OCI-LY7 (cell line): ENCODE measurements around the gene RPS15. TPM values are rescaled to one million over a fixed set of nuclear protein-coding genes. Genes with fewer than 3 reads are reported as not detected.
"Not testable (repeated sequence)": the region's sequence is repeated elsewhere in the genome, so short reads cannot be mapped to it uniquely, and the experiment has no call there.

Experiments
- BruUV-seq: library from RNA; stranded (reverse); fragments of 400-500 nt; replicated peaks from 2 replicates; lab custom pipeline; 2021; lab: Mats Ljungman, UMichigan
- CTCF ChIA-PET: fragments of 300-600 bp; sonication (Branson Sonifier 250); formaldehyde crosslinking; loops from one replicate; lab custom pipeline; 2022; ENCODE audit warnings: antibody characterized with exemption; ENCODE audit not compliant: unreplicated experiment; lab: Charles Lee
- POLR2A ChIA-PET: fragments of 300-600 bp; sonication (Branson Sonifier 250); formaldehyde crosslinking; loops from one replicate; lab custom pipeline; 2022; ENCODE audit warnings: antibody characterized with exemption; lab: Charles Lee
- DNase-seq: peaks from one replicate; pipeline ENCODE4 v3.0.0-alpha.2; 2015; ENCODE audit warnings: low spot score
- H2AFZ ChIP-seq: fragments of 200-600 bp; sonication (generic), shearing (Covaris generic); 2 replicates; pipeline ENCODE4 v1.6.1; 2014; ENCODE audit warnings: mild to moderate bottlenecking, antibody characterized with exemption, low read length, moderate library complexity
- H3K27ac ChIP-seq: fragments of 200-600 bp; sonication (generic); 2 replicates; pipeline ENCODE4 v1.5.1; 2014; ENCODE audit warnings: mixed run types, low read depth, mild to moderate bottlenecking, moderate library complexity, low read length, inconsistent platforms; ENCODE audit not compliant: poor library complexity, severe bottlenecking
- H3K36me3 ChIP-seq: fragments of 200-600 bp; sonication (generic); 2 replicates; pipeline ENCODE4 v1.6.1; 2014; ENCODE audit warnings: mild to moderate bottlenecking, antibody characterized with exemption, low read length, moderate library complexity, mixed read lengths; ENCODE audit not compliant: insufficient read depth
- H3K4me1 ChIP-seq: fragments of 200-600 bp; sonication (generic); 2 replicates; pipeline ENCODE4 v1.5.1; 2014; ENCODE audit warnings: mild to moderate bottlenecking, low read length; ENCODE audit not compliant: insufficient read depth, poor library complexity, severe bottlenecking
- H3K4me2 ChIP-seq: fragments of 200-600 bp; sonication (generic); 2 replicates; pipeline ENCODE4 v1.6.1; 2014; ENCODE audit warnings: mild to moderate bottlenecking, low read length
- H3K4me3 ChIP-seq: fragments of 200-600 bp; sonication (generic); 2 replicates; pipeline ENCODE4 v1.5.1; 2014; ENCODE audit warnings: mild to moderate bottlenecking, low read depth, low read length; ENCODE audit not compliant: poor library complexity, severe bottlenecking
- H3K79me2 ChIP-seq: fragments of 200-600 bp; sonication (generic); 2 replicates; pipeline ENCODE4 v1.6.1; 2016; ENCODE audit warnings: low read depth, mild to moderate bottlenecking, low read length, moderate library complexity, mixed read lengths; ENCODE audit not compliant: insufficient read depth
- H3K9me2 ChIP-seq: fragments of 200-600 bp; sonication (generic); 2 replicates; pipeline ENCODE4 v1.6.1; 2016; ENCODE audit warnings: mild to moderate bottlenecking, low read length, mixed read lengths; ENCODE audit not compliant: insufficient read depth
- H3K9me3 ChIP-seq: fragments of 200-600 bp; sonication (generic); 2 replicates; pipeline ENCODE4 v1.6.1; 2014; ENCODE audit warnings: mild to moderate bottlenecking, mixed run types, low read length, mixed read lengths
- H4K20me1 ChIP-seq: fragments of 200-600 bp; sonication (generic); 2 replicates; pipeline ENCODE4 v1.6.1; 2014; ENCODE audit warnings: mild to moderate bottlenecking, antibody characterized with exemption, low read length, moderate library complexity, mixed read lengths; ENCODE audit not compliant: insufficient read depth
- EZH2phosphoT487 ChIP-seq: fragments of 200-600 bp; sonication (generic); IDR thresholded peaks from 2 replicates; pipeline ENCODE4 v1.6.1; 2018; ENCODE audit warnings: low read depth, borderline replicate concordance, mild to moderate bottlenecking, mixed run types, antibody characterized with exemption, low read length, moderate library complexity, mixed read lengths
- intact Hi-C: fragments of 100-400 bp; cut with micrococcal nuclease; formaldehyde crosslinking; loops from one replicate; pipeline ENCODE4 v1.10.0; 2022; ENCODE audit not compliant: unreplicated experiment
- total RNA-seq, 2 experiments: library from RNA; depleted of rRNA in 1 of 2; stranded (reverse); fragments of >200 nt in 1 of 2; shearing (Covaris generic) in 1 of 2; gene quantifications; 2 replicates each; pipeline ENCODE4 v1.2.3, GENCODE V29; 2014 to 2022
- TF ChIP-seq, protein P1 (sequence below): fragments of 200-600 bp; sonication (generic); conservative IDR thresholded peaks from 2 replicates; pipeline ENCODE4 v1.5.1; 2014; ENCODE audit warnings: mild to moderate bottlenecking, antibody characterized with exemption, low read length, moderate library complexity, mixed read lengths

RPS15 gene
- total RNA-seq, 2 experiments from 2014 or later, result 1,860 to 2,068 TPM

DNA sequence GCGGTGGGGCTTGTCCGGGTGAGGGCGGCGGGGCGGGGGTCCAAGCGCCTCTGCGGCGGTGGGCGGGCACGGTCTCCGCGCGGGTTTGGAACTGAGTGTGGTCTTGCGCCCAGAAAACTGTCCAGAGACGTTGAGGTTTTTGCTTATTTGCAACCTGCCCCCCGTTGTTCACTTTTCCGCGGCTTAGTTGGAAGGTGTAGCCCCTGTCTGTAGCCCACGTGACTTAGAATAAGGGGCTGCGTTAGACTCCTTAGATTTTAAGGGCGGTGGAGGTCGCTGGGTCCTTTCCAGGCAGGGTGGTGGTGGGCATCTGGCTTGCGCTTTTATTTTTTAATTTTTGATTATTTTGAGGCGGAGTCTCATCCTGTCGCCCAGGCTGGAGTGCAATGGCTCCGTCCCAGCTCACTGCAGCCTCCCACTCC lies 748 bp downstream of the RPS15 start:
- no peak for TF ChIP-seq EZH2phosphoT487
- TF ChIP-seq, protein P1, sequence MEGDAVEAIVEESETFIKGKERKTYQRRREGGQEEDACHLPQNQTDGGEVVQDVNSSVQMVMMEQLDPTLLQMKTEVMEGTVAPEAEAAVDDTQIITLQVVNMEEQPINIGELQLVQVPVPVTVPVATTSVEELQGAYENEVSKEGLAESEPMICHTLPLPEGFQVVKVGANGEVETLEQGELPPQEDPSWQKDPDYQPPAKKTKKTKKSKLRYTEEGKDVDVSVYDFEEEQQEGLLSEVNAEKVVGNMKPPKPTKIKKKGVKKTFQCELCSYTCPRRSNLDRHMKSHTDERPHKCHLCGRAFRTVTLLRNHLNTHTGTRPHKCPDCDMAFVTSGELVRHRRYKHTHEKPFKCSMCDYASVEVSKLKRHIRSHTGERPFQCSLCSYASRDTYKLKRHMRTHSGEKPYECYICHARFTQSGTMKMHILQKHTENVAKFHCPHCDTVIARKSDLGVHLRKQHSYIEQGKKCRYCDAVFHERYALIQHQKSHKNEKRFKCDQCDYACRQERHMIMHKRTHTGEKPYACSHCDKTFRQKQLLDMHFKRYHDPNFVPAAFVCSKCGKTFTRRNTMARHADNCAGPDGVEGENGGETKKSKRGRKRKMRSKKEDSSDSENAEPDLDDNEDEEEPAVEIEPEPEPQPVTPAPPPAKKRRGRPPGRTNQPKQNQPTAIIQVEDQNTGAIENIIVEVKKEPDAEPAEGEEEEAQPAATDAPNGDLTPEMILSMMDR, result no peak
- H2AFZ ChIP-seq, result no peak overlapping the region
- peak overlapping the region; percentile 96 for H3K4me3 ChIP-seq
- peaks cover 30% of the 10 kb centered on the region for H3K4me1 ChIP-seq
- H3K9me2 ChIP-seq, result no peaks in the 10 kb centered on the region
- H3K4me2 ChIP-seq, result peak overlapping the region; percentile 93
- no TSS peak for BruUV-seq
- H3K27ac ChIP-seq, result peak overlapping the region; percentile 68
- ChIA-PET POLR2A (interaction anchor here (0.6 kb wide), 1 partner anchor 387 kb away, joined by 3 read pairs; no protein-coding TSS in a partner anchor), CTCF (no interaction called here)
- no peaks in the 10 kb centered on the region for H3K9me3 ChIP-seq
- intact Hi-C loops, result loop anchor here (1.0 to 5.0 kb wide), 2 partner anchors 32 to 162 kb away; partner anchors contain the start of genes DAZAP1 and FAM174C
- peak; percentile 38 for DNase-seq
- peaks cover 18% of the 10 kb centered on the region for H4K20me1 ChIP-seq
- H3K36me3 ChIP-seq, result peaks cover 71% of the 10 kb centered on the region
- peaks cover 34% of the 10 kb centered on the region for H3K79me2 ChIP-seq

DNA sequence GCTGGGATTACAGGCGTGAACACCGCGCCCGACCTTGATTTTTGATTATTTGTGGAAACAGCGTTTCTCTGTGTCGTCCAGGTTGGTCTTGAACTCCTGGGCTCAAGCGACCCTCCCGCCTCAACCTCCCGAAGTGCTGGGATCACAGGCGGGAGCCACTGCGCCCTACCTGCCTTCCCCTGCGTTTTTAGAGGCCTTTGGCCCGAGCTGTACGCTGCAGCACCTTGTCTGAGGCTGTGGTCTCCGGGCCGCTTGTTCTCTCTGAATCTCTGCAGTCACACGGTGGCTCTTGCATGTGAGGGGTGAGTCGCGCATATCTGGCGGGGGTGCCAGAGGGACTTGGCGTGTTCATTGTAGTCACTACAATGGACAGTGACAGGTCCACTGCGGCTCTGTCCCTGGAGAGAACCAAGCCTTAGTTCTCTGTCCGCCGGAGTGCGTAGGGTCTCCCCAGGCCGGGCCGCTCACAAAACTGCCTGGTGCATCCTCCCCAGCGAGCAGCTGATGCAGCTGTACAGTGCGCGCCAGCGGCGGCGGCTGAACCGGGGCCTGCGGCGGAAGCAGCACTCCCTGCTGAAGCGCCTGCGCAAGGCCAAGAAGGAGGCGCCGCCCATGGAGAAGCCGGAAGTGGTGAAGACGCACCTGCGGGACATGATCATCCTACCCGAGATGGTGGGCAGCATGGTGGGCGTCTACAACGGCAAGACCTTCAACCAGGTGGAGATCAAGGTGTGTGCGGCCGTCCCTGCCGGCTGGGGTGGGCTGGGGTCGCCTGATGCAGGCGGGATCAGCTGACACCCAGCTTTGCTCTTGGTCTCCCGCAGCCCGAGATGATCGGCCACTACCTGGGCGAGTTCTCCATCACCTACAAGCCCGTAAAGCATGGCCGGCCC lies 1.6 kb downstream of the RPS15 start:
- H3K9me3 ChIP-seq, H2AFZ ChIP-seq, BruUV-seq, H3K9me2 ChIP-seq, DNase-seq, CTCF ChIA-PET: not testable (repeated sequence)
- POLR2A ChIA-PET, result interaction anchor here (0.6 kb wide), 1 partner anchor 387 kb away, joined by 3 read pairs; no protein-coding TSS in a partner anchor
- intact Hi-C loops, result loop anchor here (5.0 kb wide), 1 partner anchor 162 kb away; the partner anchor contains the start of gene FAM174C
- Histone ChIP-seq H3K4me1 (peaks cover 38% of the 10 kb centered on the region), H3K4me2 (peak overlapping the region; percentile 93), H3K4me3 (peak overlapping the region; percentile 96), H3K27ac (peak overlapping the region; percentile 68), H3K36me3 (peaks cover 63% of the 10 kb centered on the region), H4K20me1 (peaks cover 18% of the 10 kb centered on the region), H3K79me2 (peaks cover 34% of the 10 kb centered on the region)

DNA sequence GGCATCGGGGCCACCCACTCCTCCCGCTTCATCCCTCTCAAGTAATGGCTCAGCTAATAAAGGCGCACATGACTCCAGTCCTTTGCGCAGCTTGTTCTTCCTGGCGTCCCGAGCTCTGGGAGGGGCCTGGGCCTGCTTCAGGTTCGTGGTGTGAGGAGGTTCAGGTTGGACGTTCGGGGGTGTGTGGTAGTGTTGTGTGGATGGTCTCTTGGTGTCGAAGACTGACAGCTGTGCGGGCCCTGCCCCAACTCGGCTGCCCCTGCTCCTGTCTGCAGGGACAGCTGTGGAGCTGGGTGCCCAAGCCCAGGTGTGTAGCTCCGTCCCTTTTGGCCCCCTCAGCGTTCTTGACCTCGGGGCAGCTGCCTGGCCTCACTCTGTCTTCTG lies 2.2 kb downstream of the RPS15 start:
- POLR2A ChIA-PET, result no interaction called here
- peak overlapping the region; percentile 93 for H3K4me2 ChIP-seq
- no TSS peak for BruUV-seq

More for the DNA sequence above, 2.2 kb downstream of the RPS15 start:
- Histone ChIP-seq H3K4me3 (peak overlapping the region; percentile 7), H3K9me3 (no peaks in the 10 kb centered on the region), H2AFZ (no peak overlapping the region), H3K36me3 (peaks cover 56% of the 10 kb centered on the region), H4K20me1 (peaks cover 18% of the 10 kb centered on the region), H3K79me2 (peaks cover 34% of the 10 kb centered on the region), H3K9me2 (no peaks in the 10 kb centered on the region), H3K4me1 (peaks cover 44% of the 10 kb centered on the region), H3K27ac (no peak overlapping the region)
- intact Hi-C loops, result no loop called here
- CTCF ChIA-PET, result no interaction called here
- no peak for TF ChIP-seq EZH2phosphoT487
- TF ChIP-seq, protein P1, result no peak
- DNase-seq, result no peak
